Measurements from ENCODE around the gene ACADVL.

The ACADVL gene

DNA sequence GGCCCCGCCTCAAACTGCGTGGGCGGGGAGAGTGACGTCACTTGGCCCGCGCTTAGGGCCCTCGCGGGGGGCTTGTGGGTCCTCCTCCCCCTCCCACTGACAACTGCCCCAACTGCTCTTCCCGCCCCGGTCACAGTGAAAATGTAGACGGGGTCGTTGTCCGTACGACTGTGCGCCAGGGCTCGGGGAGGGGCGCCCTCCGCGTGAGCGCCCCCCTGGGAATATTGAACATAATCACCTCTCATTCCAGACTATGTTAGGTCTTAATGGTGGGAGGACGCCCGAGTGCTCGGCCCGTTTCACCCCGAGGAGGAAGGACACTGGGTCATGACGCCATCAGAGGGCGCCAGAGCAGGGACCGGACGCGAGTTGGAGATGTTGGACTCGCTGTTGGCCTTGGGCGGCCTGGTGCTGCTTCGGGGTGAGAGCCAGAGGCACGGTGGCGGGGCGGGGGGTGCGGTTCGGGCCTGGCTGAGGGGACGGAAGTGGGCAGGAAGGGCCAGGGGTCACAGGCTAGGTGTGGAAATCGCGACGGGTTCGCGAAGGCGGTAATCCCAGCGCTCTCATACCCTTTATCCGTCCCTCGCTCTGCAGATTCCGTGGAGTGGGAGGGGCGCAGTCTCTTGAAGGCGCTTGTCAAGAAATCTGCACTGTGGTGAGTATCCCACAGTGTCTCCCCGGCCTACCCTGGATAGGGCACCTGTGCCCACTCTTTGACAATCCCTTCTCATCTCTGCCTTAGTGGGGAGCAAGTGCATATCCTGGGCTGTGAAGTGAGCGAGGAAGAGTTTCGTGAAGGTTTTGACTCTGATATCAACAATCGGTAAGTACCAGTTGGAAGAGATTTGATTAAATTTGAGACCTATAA lies 32.7 kb downstream of the ACADVL start, which contains the start of gene ELP5:
Gene ELP5, plus strand, starts transcription at position 40 of the 868 bp plus-strand sequence. Its CDS starts 336 bp downstream, at position 376.
- peak within 1 kb of the TSS; percentile 67 for H3K4me3 ChIP-seq (replicated peaks; ENCODE audit: insufficient read depth, low read length)
- peak; percentile 81 to 86 for DNase-seq (ENCODE audit: low read depth in 1 of 2, low spot score in 1 of 2)
- no peaks in the 10 kb centered on the region for H3K27me3 ChIP-seq (ENCODE audit: insufficient read depth, poor library complexity, severe bottlenecking)
- TF ChIP-seq POLR2AphosphoS5 (IDR thresholded peaks at IDR 0.05; ENCODE audit: low read depth) (peak; percentile 76), GABPA (IDR thresholded peaks at IDR 0.05; ENCODE audit: low read depth) (no peak)
- peak within 1 kb of the TSS; percentile 99 for H3K27ac ChIP-seq (replicated peaks)

GRCh38 chr17:7253082-7253481 lies 33.3 kb downstream of the ACADVL start:
- Histone ChIP-seq H3K27me3 (ENCODE audit: insufficient read depth, poor library complexity, severe bottlenecking) (no peaks in the 10 kb centered on the region), H3K4me3 (replicated peaks; ENCODE audit: insufficient read depth, low read length) (peak overlapping the region; percentile 67), H3K27ac (replicated peaks) (peak overlapping the region; percentile 99)
- no peak for DNase-seq (ENCODE audit: low read depth in 1 of 2, low spot score in 1 of 2)
- TF ChIP-seq POLR2AphosphoS5 (IDR thresholded peaks at IDR 0.05; ENCODE audit: low read depth): no peak
- no peak for TF ChIP-seq SPI1 (IDR thresholded peaks at IDR 0.05; ENCODE audit: borderline replicate concordance, low read depth)
- TF ChIP-seq REST (IDR thresholded peaks at IDR 0.05; ENCODE audit: insufficient replicate concordance, low read depth): no peak
- TF ChIP-seq, protein P1, sequence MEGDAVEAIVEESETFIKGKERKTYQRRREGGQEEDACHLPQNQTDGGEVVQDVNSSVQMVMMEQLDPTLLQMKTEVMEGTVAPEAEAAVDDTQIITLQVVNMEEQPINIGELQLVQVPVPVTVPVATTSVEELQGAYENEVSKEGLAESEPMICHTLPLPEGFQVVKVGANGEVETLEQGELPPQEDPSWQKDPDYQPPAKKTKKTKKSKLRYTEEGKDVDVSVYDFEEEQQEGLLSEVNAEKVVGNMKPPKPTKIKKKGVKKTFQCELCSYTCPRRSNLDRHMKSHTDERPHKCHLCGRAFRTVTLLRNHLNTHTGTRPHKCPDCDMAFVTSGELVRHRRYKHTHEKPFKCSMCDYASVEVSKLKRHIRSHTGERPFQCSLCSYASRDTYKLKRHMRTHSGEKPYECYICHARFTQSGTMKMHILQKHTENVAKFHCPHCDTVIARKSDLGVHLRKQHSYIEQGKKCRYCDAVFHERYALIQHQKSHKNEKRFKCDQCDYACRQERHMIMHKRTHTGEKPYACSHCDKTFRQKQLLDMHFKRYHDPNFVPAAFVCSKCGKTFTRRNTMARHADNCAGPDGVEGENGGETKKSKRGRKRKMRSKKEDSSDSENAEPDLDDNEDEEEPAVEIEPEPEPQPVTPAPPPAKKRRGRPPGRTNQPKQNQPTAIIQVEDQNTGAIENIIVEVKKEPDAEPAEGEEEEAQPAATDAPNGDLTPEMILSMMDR (IDR thresholded peaks at IDR 0.05; ENCODE audit: insufficient read depth, low read length): no peak

DNA sequence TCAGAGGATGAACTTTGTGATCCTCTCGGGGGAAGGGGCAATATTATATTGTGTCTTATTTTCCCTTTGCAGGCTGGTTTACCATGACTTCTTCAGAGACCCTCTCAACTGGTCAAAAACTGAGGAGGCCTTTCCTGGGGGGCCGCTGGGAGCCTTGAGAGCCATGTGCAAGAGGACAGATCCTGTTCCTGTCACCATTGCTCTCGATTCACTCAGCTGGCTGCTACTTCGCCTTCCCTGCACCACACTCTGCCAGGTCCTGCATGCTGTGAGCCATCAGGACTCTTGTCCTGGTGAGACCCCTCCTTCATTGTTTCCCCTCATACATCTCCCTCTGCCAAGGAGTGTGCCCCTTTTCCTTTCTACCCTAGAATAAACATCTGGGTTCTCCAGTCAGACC lies 34.8 kb downstream of the ACADVL start:
- no peak overlapping the region for H3K4me3 ChIP-seq (replicated peaks; ENCODE audit: insufficient read depth, low read length)
- TF ChIP-seq SPI1 (IDR thresholded peaks at IDR 0.05; ENCODE audit: borderline replicate concordance, low read depth) (no peak), REST (IDR thresholded peaks at IDR 0.05; ENCODE audit: insufficient replicate concordance, low read depth) (no peak), GABPA (IDR thresholded peaks at IDR 0.05; ENCODE audit: low read depth) (no peak), POLR2AphosphoS5 (IDR thresholded peaks at IDR 0.05; ENCODE audit: low read depth) (no peak)
- TF ChIP-seq, protein P1 (IDR thresholded peaks at IDR 0.05; ENCODE audit: insufficient read depth, low read length): no peak
- no peak overlapping the region for H3K27ac ChIP-seq (replicated peaks)
- H3K27me3 ChIP-seq (ENCODE audit: insufficient read depth, poor library complexity, severe bottlenecking): no peaks in the 10 kb centered on the region
- DNase-seq (ENCODE audit: low read depth in 1 of 2, low spot score in 1 of 2): no peak

- H3K4me3 ChIP-seq (replicated peaks; ENCODE audit: insufficient read depth, low read length): no peak overlapping the region
- no peak for DNase-seq (ENCODE audit: low read depth in 1 of 2, low spot score in 1 of 2)
- TF ChIP-seq REST (IDR thresholded peaks at IDR 0.05; ENCODE audit: insufficient replicate concordance, low read depth): no peak
- TF ChIP-seq SPI1 (IDR thresholded peaks at IDR 0.05; ENCODE audit: borderline replicate concordance, low read depth): no peak
- no peak for TF ChIP-seq POLR2AphosphoS5 (IDR thresholded peaks at IDR 0.05; ENCODE audit: low read depth)
- TF ChIP-seq GABPA (IDR thresholded peaks at IDR 0.05; ENCODE audit: low read depth): no peak
- TF ChIP-seq, protein P1 (IDR thresholded peaks at IDR 0.05; ENCODE audit: insufficient read depth, low read length): no peak
- H3K27ac ChIP-seq (replicated peaks): no peak overlapping the region
- H3K27me3 ChIP-seq (ENCODE audit: insufficient read depth, poor library complexity, severe bottlenecking): peaks cover 2% of the 10 kb centered on the region
Observed at GRCh38 chr17:7256766-7257456, 37.2 kb downstream of the ACADVL start.

Measured in HL-60 (cell line).